ENCODE results near the gene PTGDS. TPM values are rescaled to one million over a fixed set of nuclear protein-coding genes. Genes with fewer than 3 reads are reported as not detected.

The PTGDS gene
- total RNA-seq, 3 donors from 2014 or later (not counting 1 experiment from before 2014, with no cell fraction given): 157 to 361 (median 296) TPM

GRCh38 chr9:136961279-136962065 lies 15.8 kb upstream of the PTGDS start:
- H3K4me3 ChIP-seq (ENCODE audit: low read length): no peak overlapping the region
- ATAC-seq: peak in 1 of 3 donors; percentile 10
- DNase-seq: no peak
- Mint-ChIP-seq H3K27me3 (ENCODE audit: low read depth in 2 of 2) (no peaks in the 10 kb centered on the region), H3K9me3 (peaks cover 3 to 4% of the 10 kb centered on the region in 2 donors), H3K27ac (peak overlapping the region; percentile 76 to 85), H3K4me1 (peaks cover 36 to 81% of the 10 kb centered on the region in 2 donors), H3K36me3 (no peaks in the 10 kb centered on the region), H3K4me3 (peak overlapping the region; percentile 31)
- H3K9me3 ChIP-seq (ENCODE audit: control insufficient read depth, insufficient read depth, low read length): no peaks in the 10 kb centered on the region
- H3K4me1 ChIP-seq (ENCODE audit: control insufficient read depth, insufficient read depth, low read length): peaks cover 90% of the 10 kb centered on the region
- intact Hi-C loops (cut with micrococcal nuclease): no loop called here
- no peak for TF ChIP-seq CTCF (IDR thresholded peaks at IDR 0.05)
- 87% methylated on average over 23 of the region's 23 CpGs for whole genome bisulfite sequencing (ENCODE audit: insufficient coverage)
- H3K36me3 ChIP-seq (ENCODE audit: control insufficient read depth, insufficient read depth, low read length): no peaks in the 10 kb centered on the region
- H3K27ac ChIP-seq (ENCODE audit: low read length): no peak overlapping the region
- no peaks in the 10 kb centered on the region for H3K27me3 ChIP-seq (ENCODE audit: control insufficient read depth, insufficient read depth, low read length)

- peak overlapping the region; percentile 76 to 85 for H3K27ac Mint-ChIP-seq
- 78% methylated on average over 9 of the region's 9 CpGs for WGBS (ENCODE audit: insufficient coverage)
- intact Hi-C loops (cut with micrococcal nuclease): no loop called here
- Histone ChIP-seq H3K36me3 (ENCODE audit: control insufficient read depth, insufficient read depth, low read length) (no peaks in the 10 kb centered on the region), H3K4me1 (ENCODE audit: control insufficient read depth, insufficient read depth, low read length) (peaks cover 94% of the 10 kb centered on the region), H3K27me3 (ENCODE audit: control insufficient read depth, insufficient read depth, low read length) (no peaks in the 10 kb centered on the region), H3K4me3 (ENCODE audit: low read length) (no peak overlapping the region), H3K27ac (ENCODE audit: low read length) (peak overlapping the region; percentile 34), H3K9me3 (ENCODE audit: control insufficient read depth, insufficient read depth, low read length) (no peaks in the 10 kb centered on the region)
- no peak for ATAC-seq
- TF ChIP-seq CTCF (IDR thresholded peaks at IDR 0.05): no peak
- H3K9me3 Mint-ChIP-seq: no peaks in the 10 kb centered on the region
- H3K4me1 Mint-ChIP-seq: peaks cover 35 to 78% of the 10 kb centered on the region in 2 donors
- DNase-seq: no peak
- peak overlapping the region; percentile 25 for H3K4me3 Mint-ChIP-seq
- H3K36me3 Mint-ChIP-seq: no peaks in the 10 kb centered on the region
- H3K27me3 Mint-ChIP-seq (ENCODE audit: low read depth in 2 of 2): no peaks in the 10 kb centered on the region
Measured at GRCh38 chr9:136962163-136962562, 15.1 kb upstream of the PTGDS start.

GRCh38 chr9:136962701-136963248 lies 14.5 kb upstream of the PTGDS start:
- Histone ChIP-seq H3K4me3 (ENCODE audit: low read length) (no peak overlapping the region), H3K4me1 (ENCODE audit: control insufficient read depth, insufficient read depth, low read length) (peaks cover 94% of the 10 kb centered on the region), H3K9me3 (ENCODE audit: control insufficient read depth, insufficient read depth, low read length) (no peaks in the 10 kb centered on the region), H3K27me3 (ENCODE audit: control insufficient read depth, insufficient read depth, low read length) (no peaks in the 10 kb centered on the region), H3K36me3 (ENCODE audit: control insufficient read depth, insufficient read depth, low read length) (no peaks in the 10 kb centered on the region), H3K27ac (ENCODE audit: low read length) (peak overlapping the region; percentile 34)
- DNase-seq: no peak
- no peak for TF ChIP-seq CTCF (IDR thresholded peaks at IDR 0.05)
- peak overlapping the region; percentile 28 for H3K4me3 Mint-ChIP-seq
- ATAC-seq: no peak
- H3K27me3 Mint-ChIP-seq (ENCODE audit: low read depth in 2 of 2): no peaks in the 10 kb centered on the region
- H3K4me1 Mint-ChIP-seq: peaks cover 35 to 73% of the 10 kb centered on the region in 2 donors
- intact Hi-C loops (cut with micrococcal nuclease): no loop called here
- peak overlapping the region; percentile 76 to 85 for H3K27ac Mint-ChIP-seq
- no peaks in the 10 kb centered on the region for H3K36me3 Mint-ChIP-seq
- 77% methylated on average over 11 of the region's 11 CpGs for WGBS (ENCODE audit: insufficient coverage)
- no peaks in the 10 kb centered on the region for H3K9me3 Mint-ChIP-seq

Measured in natural killer cell (primary cell).